GM03348 (cell line): ENCODE results near the gene NCOA5.
A peak's percentile ranks its signal among the peaks of the same experiment; 100 is the strongest.

ENCODE experiments used
- DNase-seq: peaks from one replicate; pipeline ENCODE4 v3.0.0; 2012; ENCODE audit warnings: low spot score

NCOA5 gene

DNA sequence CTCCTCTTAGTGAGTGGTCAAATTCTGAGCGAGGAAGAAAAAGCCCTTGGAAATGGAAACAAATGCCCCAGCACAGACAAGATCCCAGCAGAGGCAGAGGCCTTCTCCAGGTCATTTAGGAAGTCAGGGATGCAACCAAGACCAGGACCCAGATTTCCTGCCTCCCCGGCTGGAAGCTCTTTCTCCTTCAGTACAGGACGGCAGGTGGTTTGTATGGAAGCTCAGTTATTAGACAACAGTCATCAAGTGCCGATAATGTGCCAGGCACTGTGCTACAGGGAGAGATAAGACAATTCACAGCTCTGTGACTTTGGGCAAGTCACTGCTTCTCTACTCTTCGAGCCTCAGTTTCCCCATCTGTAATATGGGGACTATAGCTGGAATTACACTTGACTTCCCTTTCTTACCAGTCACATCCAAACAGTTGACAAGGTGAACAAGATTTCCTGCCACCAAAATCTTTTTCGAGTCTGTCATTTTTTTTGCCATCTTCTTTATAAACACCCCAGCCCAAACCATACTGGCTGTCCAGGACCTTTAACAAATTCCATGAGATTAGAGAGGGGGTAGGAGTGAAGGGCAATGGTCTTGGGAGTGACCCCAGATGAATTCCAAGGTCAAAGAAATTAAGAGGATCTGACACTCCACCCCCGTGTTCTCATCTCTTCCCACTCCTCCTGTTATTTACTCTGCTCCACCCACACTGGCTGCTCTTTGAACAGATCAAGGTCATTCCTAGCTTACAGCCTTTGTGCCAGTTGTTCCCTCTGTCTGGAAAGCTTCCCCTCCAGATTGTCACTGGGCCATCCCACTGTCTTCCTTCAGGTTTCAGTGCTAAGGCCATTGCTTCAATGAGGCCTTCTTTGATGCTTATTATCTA is 75.0 kb downstream of the NCOA5 start:
- DNase-seq = no peak

DNA sequence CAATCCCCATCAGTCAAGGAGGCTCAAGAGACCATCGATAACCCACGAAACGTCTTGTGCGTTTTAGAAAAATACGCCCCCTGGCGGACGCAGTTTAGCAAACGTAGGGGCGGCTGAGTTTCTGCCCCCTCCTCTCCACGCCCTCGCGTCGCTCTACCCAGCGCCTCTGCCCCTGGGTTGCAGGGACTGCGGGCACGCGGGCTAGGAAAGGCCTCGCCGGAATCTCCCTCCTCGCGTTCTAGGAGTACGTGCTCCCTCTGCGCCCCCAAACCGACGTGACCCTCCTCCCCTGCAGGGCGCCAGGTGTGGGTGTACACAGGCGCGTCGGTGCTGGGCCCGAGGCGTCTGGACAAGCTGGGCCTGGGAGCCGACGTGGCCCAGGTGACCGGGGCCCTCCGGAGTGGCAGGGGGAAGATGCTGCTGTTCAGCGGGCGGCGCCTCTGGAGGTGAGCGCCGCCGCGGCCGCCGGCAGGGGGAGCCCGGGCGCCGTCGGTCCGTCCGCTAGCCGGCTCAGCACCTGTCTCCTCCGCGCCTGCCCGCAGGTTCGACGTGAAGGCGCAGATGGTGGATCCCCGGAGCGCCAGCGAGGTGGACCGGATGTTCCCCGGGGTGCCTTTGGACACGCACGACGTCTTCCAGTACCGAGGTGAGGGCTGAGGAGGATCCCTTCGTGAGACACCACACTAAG is 75.8 kb downstream of the NCOA5 start:
- DNase-seq = peak; percentile 85

DNA sequence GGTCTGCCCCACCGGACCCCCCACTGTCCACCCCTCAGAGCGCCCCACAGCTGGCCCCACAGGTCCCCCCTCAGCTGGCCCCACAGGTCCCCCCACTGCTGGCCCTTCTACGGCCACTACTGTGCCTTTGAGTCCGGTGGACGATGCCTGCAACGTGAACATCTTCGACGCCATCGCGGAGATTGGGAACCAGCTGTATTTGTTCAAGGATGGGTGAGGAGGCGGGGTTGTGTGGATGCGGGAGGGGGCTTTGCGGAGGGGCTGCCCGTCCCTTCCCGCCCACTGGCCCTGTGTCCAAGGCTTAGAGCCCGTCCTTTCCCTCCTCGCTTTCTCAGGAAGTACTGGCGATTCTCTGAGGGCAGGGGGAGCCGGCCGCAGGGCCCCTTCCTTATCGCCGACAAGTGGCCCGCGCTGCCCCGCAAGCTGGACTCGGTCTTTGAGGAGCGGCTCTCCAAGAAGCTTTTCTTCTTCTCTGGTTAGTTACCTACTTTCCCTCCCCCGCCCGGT is 76.4 kb downstream of the NCOA5 start:
- DNase-seq = no peak

DNA sequence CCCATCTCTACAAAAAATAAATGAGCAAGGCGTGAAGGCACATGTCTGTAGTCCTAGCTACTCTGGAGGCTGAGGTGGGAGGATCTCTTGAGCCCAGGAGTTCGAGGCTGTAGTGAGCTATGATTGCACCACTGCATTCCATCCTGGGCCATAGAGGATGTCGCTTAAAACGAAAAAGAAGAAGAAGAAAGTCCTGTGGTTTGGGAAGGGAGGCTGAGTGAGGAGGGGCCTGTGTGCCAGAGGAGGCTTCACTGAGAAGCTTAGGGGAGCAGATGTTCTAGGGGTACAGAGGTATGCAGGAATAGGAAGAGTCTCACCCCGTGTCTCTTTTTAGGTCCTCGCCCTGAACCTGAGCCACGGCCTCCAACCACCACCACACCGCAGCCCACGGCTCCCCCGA is 76.8 kb downstream of the NCOA5 start:
- no peak for DNase-seq

DNA sequence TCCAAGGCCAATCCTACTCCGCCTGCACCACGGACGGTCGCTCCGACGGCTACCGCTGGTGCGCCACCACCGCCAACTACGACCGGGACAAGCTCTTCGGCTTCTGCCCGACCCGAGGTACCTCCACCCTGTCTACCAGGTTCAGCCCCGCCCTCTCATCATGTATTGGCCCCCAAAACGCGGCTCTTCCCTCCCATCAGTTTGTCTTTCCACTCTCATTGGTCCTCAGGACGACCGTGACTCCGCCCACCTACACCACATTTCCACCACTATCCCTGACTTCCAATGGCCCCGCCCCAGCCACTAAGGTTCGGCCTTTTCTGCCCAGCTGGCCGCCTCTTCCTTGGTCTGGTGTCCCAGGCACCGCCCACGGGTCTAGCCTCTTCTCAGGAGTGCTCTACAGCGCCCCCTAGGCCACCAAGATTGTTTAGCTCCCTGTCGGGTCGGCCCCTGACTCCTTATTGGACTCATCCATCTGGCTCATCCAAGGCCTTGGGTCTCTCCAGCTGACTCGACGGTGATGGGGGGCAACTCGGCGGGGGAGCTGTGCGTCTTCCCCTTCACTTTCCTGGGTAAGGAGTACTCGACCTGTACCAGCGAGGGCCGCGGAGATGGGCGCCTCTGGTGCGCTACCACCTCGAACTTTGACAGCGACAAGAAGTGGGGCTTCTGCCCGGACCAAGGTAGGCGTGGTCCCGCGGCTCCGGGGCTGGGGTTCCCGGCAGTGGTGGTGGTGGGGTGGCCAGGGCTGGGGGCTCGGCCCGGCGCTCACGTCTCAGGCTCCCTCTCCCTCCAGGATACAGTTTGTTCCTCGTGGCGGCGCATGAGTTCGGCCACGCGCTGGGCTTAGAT is 77.9 kb downstream of the NCOA5 start:
- DNase-seq = no peak
